ENCODE data around the gene PLXNA1.

DNA sequence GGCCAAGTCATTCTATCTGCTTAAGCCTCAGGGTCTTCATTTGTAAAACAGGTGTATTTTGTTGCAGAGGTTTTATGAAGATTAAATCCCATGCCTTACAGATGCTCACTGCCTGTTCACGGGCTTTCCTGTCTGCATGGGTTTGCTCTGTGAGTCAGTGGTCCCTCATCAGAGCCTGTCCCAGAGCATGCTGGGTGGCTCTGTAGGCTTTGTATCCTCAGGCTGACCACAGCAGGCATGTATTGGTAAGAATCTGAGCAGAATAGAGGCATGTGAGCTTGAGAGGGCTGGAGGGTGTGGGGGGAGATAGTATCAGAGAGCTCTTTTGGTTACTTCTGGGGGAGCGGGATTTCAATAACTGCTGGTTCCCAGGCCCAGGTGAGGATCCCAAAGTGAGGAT is 45.4 kb upstream of the PLXNA1 start:
- TF ChIP-seq GATA3 (IDR thresholded peaks at IDR 0.05; ENCODE audit: low read depth, low read length) (no peak), GATA2 (IDR thresholded peaks at IDR 0.05; ENCODE audit: low read depth, low read length) (peak; percentile 62; the same call in 1 of the 2 replicates)

Data from SH-SY5Y (cell line).